PC-3 (cell line): ENCODE results near the gene NEO1. TPM values are rescaled to one million over a fixed set of nuclear protein-coding genes. Genes with fewer than 3 reads are reported as not detected.

ENCODE experiments used
- ATAC-seq: fragments of 200-7000 bp; cut with Tn5 transposase; 2 replicates; pipeline ENCODE4 v1.9.1; 2020; ENCODE audit warnings: mild to moderate bottlenecking, moderate library complexity
- BruUV-seq: library from RNA; stranded (reverse); fragments of 400-500 nt; replicated peaks from 2 replicates; lab custom pipeline; 2021; lab: Mats Ljungman, UMichigan
- CTCF ChIA-PET: fragments of 300-600 bp; sonication (Branson Sonifier 250); formaldehyde crosslinking; loops from one replicate; lab custom pipeline; 2022; ENCODE audit warnings: antibody characterized with exemption; lab: Charles Lee
- POLR2A ChIA-PET: fragments of 300-600 bp; sonication (Branson Sonifier 250); formaldehyde crosslinking; loops from one replicate; lab custom pipeline; 2022; ENCODE audit warnings: antibody characterized with exemption; ENCODE audit not compliant: unreplicated experiment; lab: Charles Lee
- DNase-seq: peaks from one replicate; pipeline ENCODE4 v3.0.0-alpha.2; 2015
- H2AFZ ChIP-seq: fragments of 300-600 bp; sonication (generic); 2 replicates; pipeline ENCODE4 v1.6.0; 2016; ENCODE audit warnings: antibody characterized with exemption, low read length
- H3F3A ChIP-seq: fragments of 300-600 bp; sonication (generic); one replicate; pipeline ENCODE4 v1.6.0; 2017; ENCODE audit warnings: antibody characterized with exemption, low read length, control low read depth, mild to moderate bottlenecking; ENCODE audit not compliant: unreplicated experiment
- H3K27ac ChIP-seq: fragments of 300-600 bp; sonication (generic); 2 replicates; pipeline ENCODE4 v1.5.1; 2016; ENCODE audit warnings: mild to moderate bottlenecking, low read length
- H3K27me3 ChIP-seq: fragments of 300-600 bp; sonication (generic); 2 replicates; pipeline ENCODE4 v1.6.1; 2016; ENCODE audit warnings: low read length, mixed read lengths
- H3K36me3 ChIP-seq: fragments of 300-600 bp; sonication (generic); 2 replicates; pipeline ENCODE4 v1.6.1; 2016; ENCODE audit warnings: low read depth, mixed run types, low read length, mixed read lengths
- H3K4me1 ChIP-seq: fragments of 300-600 bp; sonication (generic); 2 replicates; pipeline ENCODE4 v1.5.1; 2016; ENCODE audit warnings: low read length; ENCODE audit not compliant: insufficient read depth
- H3K4me2 ChIP-seq: fragments of 300-600 bp; sonication (generic); 2 replicates; pipeline ENCODE4 v1.6.0; 2016; ENCODE audit warnings: low read length
- H3K4me3 ChIP-seq: fragments of 300-600 bp; sonication (generic); 2 replicates; pipeline ENCODE4 v1.5.1; 2016; ENCODE audit warnings: mild to moderate bottlenecking, low read length, mixed read lengths
- H3K79me2 ChIP-seq: fragments of 300-600 bp; sonication (generic); 2 replicates; pipeline ENCODE4 v1.6.1; 2017; ENCODE audit warnings: low read length, mixed read lengths
- H3K9ac ChIP-seq: fragments of 300-600 bp; sonication (generic); 2 replicates; pipeline ENCODE4 v1.6.0; 2016; ENCODE audit warnings: mild to moderate bottlenecking, low read length
- H3K9me2 ChIP-seq: fragments of 300-600 bp; sonication (generic); replicated peaks from 2 replicates; pipeline ENCODE4 v1.6.1; 2016; ENCODE audit warnings: mixed run types, low read length, mixed read lengths
- H3K9me3 ChIP-seq: fragments of 300-600 bp; sonication (generic); 2 replicates; pipeline ENCODE4 v1.6.1; 2016; ENCODE audit warnings: low read length, mixed read lengths
- H4K20me1 ChIP-seq: fragments of 300-600 bp; sonication (generic); 2 replicates; pipeline ENCODE4 v1.6.1; 2016; ENCODE audit warnings: low read length, mixed read lengths
- CTCF ChIP-seq: fragments of 300-600 bp; sonication (generic); conservative IDR thresholded peaks from 2 replicates; pipeline ENCODE4 v1.5.1; 2017; ENCODE audit warnings: antibody characterized with exemption, low read depth, mild to moderate bottlenecking, low read length
- EZH2 ChIP-seq: fragments of 300-600 bp; sonication (generic); IDR thresholded peaks from one replicate; pipeline ENCODE4 v1.6.1; 2017; ENCODE audit warnings: antibody characterized with exemption, mild to moderate bottlenecking, low read length; ENCODE audit not compliant: unreplicated experiment
- EZH2phosphoT487 ChIP-seq: fragments of 300-600 bp; sonication (generic); IDR thresholded peaks from 2 replicates; pipeline ENCODE4 v1.6.1; 2018; ENCODE audit warnings: mild to moderate bottlenecking, antibody characterized with exemption, low read length, borderline replicate concordance
- intact Hi-C: fragments of 100-400 bp; cut with micrococcal nuclease; formaldehyde crosslinking; loops from 2 replicates; pipeline ENCODE4 v1.9.0; 2023
- total RNA-seq: library from RNA; depleted of rRNA; stranded (reverse); fragments of >200 nt; gene quantifications from 2 replicates; pipeline ENCODE4 v1.2.3, GENCODE V29; 2014

Gene NEO1
- total RNA-seq, 1 experiment from 2014 or later = 1.2 TPM

- Histone ChIP-seq H3K27ac (no peak overlapping the region), H3K9me3 (no peaks in the 10 kb centered on the region), H3K4me3 (no peak overlapping the region), H3K79me2 (no peaks in the 10 kb centered on the region), H3K4me2 (no peak overlapping the region), H3K27me3 (peaks cover 31% of the 10 kb centered on the region; the same call in 1 of the 2 replicates), H3K36me3 (no peaks in the 10 kb centered on the region), H3K9me2 (no peaks in the 10 kb centered on the region), H3K9ac (no peak overlapping the region), H3F3A (no peaks in the 10 kb centered on the region), H4K20me1 (no peaks in the 10 kb centered on the region), H2AFZ (no peak overlapping the region), H3K4me1 (no peaks in the 10 kb centered on the region)
- DNase-seq = no peak
- ATAC-seq = no peak
- ChIA-PET POLR2A (no interaction called here), CTCF (interaction anchor here (0.5 kb wide), 1 partner anchor 1016 kb away, joined by 7 read pairs; the partner anchor contains the start of gene ISLR2)
- intact Hi-C loops = no loop called here
- no TSS peak for BruUV-seq
- TF ChIP-seq CTCF = no peak
- TF ChIP-seq EZH2 = no peak
- no peak for TF ChIP-seq EZH2phosphoT487
Observed at GRCh38 chr15:73114064-73114463, 61.8 kb downstream of the NEO1 start.

GRCh38 chr15:73116164-73116563 is 63.9 kb downstream of the NEO1 start:
- no peak overlapping the region for H3K27ac ChIP-seq
- no peak overlapping the region for H3K9ac ChIP-seq
- H3K4me3 ChIP-seq = no peak overlapping the region
- H3K79me2 ChIP-seq = no peaks in the 10 kb centered on the region
- BruUV-seq = no TSS peak
- no peak for ATAC-seq
- H3K9me2 ChIP-seq = no peaks in the 10 kb centered on the region
- H3F3A ChIP-seq = no peaks in the 10 kb centered on the region
- H2AFZ ChIP-seq = no peak overlapping the region
- DNase-seq = no peak
- peaks cover 24% of the 10 kb centered on the region; the same call in 1 of the 2 replicates for H3K27me3 ChIP-seq
- intact Hi-C loops = no loop called here
- ChIA-PET CTCF (no interaction called here), POLR2A (no interaction called here)
- no peaks in the 10 kb centered on the region for H3K36me3 ChIP-seq
- TF ChIP-seq EZH2phosphoT487 = no peak
- TF ChIP-seq CTCF = no peak
- no peak for TF ChIP-seq EZH2
- H3K4me2 ChIP-seq = no peak overlapping the region
- no peaks in the 10 kb centered on the region for H3K9me3 ChIP-seq
- H3K4me1 ChIP-seq = no peaks in the 10 kb centered on the region
- no peaks in the 10 kb centered on the region for H4K20me1 ChIP-seq

GRCh38 chr15:73118055-73118454 is 65.8 kb downstream of the NEO1 start:
- TF ChIP-seq CTCF = no peak
- no peak for TF ChIP-seq EZH2
- no peak for TF ChIP-seq EZH2phosphoT487
- DNase-seq (no peak), ATAC-seq (no peak)
- ChIA-PET POLR2A (no interaction called here), CTCF (no interaction called here)
- Histone ChIP-seq H3K4me1 (no peaks in the 10 kb centered on the region), H3K9ac (no peak overlapping the region), H3K4me2 (no peak overlapping the region), H4K20me1 (no peaks in the 10 kb centered on the region), H3K79me2 (no peaks in the 10 kb centered on the region), H3K9me3 (no peaks in the 10 kb centered on the region), H3K27me3 (peaks cover 22% of the 10 kb centered on the region; the same call in 1 of the 2 replicates), H3F3A (no peaks in the 10 kb centered on the region), H3K27ac (no peak overlapping the region), H3K36me3 (no peaks in the 10 kb centered on the region), H3K4me3 (no peak overlapping the region), H2AFZ (no peak overlapping the region), H3K9me2 (no peaks in the 10 kb centered on the region)
- intact Hi-C loops = no loop called here
- no TSS peak for BruUV-seq
